HT-29 (cell line): ENCODE data around the gene EYA4. TPM values are rescaled to one million over a fixed set of nuclear protein-coding genes. Genes with fewer than 3 reads are reported as not detected.
"Not testable (repeated sequence)": the region's sequence is repeated elsewhere in the genome, so short reads cannot be mapped to it uniquely, and the experiment has no call there.

Source experiments
- DNase-seq: peaks from one replicate; pipeline ENCODE4 v3.0.0-alpha.2; 2015; ENCODE audit warnings: low spot score
- total RNA-seq: library from RNA; depleted of rRNA; stranded (reverse); fragments of >200 nt; shearing (Covaris generic); gene quantifications from 2 replicates; pipeline ENCODE4 v1.2.3, GENCODE V29; 2014

EYA4 gene
- total RNA-seq, 1 experiment from 2014 or later: not detected

DNA sequence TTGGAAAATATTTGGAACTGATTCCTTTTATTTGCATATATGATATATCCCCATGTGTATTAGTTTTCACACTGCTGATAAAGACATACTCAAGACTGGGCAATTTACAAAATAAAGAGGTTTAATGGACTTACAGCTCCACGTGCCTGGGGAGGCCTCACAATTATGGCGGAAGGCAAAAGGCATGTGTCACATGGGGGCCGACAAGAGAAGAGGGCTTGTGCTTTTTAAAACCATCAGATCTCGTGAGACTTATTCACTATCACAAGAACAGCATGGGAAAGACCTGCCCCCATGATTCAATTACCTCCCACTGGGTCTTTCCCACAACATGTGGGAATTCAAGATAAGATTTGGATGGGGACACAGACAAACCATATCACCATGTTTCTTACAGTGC lies 156.4 kb downstream of the EYA4 start:
- DNase-seq: not testable (repeated sequence)

DNA sequence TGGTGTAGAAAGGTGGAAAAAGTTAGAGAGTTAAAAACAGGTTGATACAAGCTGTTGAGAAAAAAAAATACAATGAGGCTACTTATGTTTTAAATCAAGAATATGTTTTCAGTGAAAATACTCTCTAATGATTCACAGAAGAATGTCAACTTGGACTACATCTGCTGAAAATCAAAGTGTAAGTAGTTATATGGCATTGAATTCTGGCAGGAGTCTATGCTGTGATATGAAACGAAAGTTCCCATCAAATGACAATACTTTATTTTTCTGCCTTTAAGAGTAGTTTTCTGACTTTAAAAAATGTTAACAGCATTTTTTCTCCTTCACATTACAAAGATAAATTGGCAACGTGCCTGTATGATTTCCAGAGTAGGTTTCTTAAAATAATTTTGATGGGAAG lies 158.3 kb downstream of the EYA4 start:
- no peak for DNase-seq

DNA sequence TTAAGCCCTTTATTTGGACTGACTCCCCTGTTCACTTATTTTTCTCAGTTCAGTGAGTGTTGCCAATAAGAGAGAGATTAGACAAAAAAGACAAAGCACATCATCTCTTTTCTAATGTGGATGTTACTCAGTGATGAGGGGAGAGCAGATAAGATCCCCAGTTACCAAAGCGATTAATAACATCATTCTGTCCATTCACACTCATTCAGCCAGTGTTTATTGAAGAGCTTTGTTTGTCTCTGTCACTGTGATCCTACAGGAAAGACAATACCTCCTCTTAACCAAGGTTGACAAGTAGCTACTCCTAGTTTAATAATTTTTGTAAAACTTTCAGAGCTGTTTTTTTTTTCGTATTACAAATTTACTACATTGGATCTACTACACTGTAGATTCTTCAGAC lies 163.0 kb downstream of the EYA4 start:
- no peak for DNase-seq

DNA sequence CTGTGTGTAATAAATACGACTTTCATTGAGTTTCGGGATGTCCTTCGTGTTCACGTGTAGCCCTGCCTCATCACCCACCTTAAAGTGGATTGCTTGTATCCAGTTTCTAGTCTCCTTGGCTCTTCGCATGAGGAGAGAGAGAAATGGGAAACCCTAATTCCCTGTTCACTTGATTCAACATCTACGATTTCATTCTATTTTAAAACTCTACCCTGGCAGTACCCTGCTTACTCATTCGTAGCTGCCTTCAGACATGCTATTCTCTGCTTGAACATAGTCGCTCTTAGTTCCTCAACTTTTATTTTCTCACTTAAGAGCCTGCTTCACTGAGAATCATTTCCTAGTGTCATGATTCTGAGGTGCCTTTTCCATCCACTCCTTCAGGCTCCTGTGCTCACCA lies 163.6 kb downstream of the EYA4 start:
- DNase-seq: no peak

DNA sequence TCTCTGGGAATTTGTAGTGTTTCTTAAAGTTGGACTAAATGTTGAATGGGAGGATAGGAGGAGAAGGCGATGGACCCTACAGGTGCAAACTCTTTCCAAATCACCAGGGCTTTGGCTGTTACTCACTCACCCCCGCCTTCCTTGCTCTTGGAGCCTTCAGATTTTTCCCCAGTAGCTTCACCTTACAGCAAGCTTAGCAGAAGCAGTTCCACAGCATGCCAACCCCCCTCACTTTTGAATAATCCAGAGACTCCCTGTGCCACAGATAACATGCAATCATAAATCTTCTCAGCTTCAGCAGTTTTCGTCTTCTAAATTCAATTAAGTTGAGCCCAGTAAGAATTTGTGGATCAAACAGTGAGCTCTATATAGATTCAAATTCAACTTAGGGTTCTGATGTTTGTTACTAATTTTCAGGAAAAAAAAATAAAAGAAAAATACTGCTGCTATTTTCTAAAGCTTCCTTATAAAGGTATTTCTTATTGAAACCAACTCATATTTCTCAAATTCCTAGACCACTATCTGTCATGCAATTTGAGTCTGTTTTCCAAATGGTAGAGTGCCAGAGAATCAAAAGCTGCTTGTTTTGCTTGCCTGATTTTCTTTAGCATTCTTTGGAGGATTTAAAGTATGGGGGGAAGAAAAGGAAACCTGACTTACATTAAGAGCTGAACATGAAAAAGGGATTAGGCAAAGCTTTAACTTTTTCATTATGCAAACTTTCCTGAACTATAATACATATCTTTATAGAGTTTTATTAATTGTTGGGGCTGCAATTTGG lies 166.4 kb downstream of the EYA4 start:
- no peak for DNase-seq

DNA sequence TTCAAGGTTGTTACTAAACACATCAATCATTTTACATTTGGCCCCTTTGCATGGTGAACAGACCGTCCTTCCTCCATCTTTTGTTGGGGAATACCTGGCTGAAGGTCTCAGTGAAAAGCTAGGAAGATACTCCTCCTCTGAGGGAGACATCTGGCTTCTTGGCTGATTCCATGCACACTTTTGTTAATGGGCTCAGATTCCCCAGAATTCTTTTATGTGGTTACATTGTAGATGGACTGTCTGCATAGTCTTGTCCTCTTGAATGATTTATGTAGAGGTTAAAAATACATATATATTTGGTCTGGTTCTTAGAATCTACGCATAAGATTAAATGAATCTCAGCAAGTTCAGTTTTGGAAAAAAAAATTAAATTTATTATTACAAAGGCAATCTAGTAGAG lies 167.0 kb downstream of the EYA4 start:
- DNase-seq: no peak

DNA sequence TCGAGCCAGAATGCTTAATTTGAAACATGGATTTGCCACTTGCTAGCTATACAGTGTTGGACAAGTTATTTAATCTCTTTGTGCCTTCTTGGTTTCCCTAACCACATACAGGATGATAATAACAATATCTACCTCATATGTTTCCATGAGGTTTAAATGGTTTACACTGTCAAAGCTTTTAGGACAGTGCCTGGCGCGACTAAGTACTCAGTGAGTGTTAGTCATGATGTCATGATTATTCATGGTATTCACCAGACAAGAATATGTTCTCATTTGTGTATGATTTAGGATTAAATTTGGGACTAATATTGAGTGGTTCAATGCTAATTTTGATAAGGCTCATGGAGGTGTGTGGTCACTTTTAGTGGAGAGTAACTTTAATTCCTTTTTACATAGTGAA lies 167.4 kb downstream of the EYA4 start:
- DNase-seq: no peak

DNA sequence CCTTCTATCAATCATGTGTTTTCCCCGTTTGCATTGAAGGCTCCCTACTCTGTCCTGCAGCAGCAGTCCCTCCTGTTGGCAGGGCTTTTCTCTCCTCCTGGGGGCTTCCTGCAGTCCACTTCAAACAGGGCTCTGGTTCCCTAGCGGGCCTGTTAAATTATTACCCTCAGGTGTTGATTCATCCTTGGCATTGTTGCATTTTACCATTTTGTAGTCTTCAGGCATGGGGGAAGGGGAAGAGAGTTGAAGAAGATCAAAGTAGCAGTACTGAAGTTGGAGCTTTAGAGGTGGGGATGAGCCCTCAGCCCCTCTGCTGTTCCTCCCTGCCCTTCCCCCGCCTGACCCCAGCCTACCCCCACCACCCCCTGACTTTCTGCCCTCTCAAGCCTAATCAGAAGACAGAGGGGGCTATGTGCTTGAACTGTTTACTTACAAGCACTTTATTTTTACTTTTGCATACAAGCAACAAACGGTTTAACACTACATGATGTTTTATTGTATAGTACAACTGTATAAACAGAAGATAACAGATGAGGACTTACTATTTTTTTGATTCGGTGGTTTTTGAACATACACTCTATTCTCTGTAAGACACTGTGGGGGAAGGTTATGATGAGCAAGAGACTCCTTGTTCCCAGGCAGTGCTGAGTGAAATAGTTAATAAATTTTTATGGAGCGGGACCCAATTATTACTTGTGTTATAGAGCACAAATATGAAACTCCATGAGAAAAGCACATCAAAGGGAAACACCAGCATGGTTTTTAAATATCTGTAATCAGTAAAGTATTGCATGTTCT lies 169.7 kb downstream of the EYA4 start:
- DNase-seq: no peak

DNA sequence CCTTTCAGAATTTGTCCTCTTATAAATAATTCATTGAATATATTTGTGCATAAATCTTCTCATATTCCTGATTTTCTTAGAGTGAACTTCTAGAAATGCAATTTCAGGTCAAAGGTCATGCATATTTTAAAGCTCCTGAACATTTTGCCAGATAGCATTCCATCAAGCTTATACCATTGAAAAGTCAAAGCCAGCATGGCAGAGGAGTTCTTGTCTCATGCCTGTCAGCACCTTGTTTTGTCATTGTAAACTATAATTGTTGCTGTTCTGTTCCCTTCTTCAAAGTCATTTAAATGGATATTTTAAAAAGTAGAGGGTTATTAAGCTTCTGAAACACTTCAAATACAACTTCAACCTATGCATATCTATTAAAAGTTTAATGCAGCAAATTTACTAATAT lies 170.6 kb downstream of the EYA4 start:
- DNase-seq: no peak

DNA sequence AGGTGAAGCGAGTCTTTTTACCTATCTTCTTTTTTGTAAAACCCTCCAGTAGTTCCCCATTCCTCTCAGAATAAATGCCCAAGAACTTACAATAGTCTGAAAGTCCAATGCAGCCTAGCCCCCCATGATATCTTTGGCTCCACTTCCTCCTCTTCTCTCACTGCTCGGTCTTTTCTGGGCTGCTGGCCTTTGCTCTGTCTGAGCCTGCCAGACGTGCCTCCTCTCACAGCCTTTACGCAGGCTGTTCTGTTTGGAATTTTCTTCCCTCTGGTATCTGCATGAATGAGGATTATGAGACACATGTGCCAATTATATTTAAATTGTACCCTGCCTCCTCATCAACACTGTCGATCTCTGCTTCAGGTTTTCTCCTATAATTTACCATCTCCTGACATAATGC lies 174.1 kb downstream of the EYA4 start:
- no peak for DNase-seq

DNA sequence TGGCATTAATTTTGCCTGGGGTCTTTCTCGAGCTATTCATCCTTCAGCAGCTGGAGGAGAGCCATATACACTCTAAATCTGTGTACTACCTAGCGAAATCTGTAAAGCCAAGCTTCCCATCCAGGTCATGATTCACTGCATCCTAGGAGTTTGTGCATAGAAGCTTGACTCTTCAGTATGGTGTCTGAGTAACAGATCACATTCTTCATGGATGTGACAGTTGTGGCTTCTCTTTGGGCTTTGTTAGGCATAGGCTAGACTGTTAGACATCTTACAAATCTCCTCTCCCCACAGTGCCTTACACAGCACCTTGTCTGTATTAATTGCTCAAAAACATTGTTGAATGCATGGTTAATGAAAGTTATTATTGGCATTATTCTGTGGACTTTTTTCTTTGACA lies 177.0 kb downstream of the EYA4 start:
- DNase-seq: no peak

DNA sequence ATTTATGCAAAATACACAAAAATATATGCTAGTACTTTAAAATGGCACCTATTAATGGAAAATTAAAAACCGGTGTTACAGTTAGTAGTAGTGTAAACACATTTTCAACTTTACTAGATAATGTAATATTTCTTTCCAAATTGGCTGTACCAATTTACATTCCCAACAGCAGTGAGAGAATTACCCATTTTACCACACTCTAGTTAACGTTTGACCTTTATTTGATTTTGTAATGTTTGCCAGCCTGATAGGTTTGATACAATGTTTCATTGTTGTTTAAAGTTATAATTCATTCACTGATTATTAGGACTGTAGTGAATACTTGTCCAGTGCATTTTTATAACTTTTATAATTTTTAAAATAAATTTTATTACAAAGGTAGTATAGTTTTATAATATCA lies 182.1 kb downstream of the EYA4 start:
- no peak for DNase-seq

DNA sequence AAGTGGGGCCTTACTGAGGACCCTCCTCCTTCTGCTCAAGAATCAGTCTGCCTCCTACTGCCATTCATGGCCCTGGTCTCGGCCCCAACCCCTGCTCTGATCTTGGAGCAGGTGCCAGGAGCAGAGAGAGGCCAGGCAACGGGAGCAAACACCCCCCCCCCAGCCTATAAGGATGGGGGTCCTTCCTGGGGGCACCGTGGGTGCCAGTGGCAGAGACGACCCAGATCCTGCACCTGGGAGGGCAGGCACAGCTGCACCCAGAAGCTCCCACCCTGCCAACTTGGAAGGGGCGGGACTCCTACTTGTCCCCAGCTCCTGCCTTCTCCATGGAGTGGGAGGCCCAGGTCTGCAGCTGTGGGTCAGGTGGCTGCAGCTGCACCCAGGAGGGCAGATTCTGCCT lies 183.2 kb downstream of the EYA4 start:
- DNase-seq: no peak

DNA sequence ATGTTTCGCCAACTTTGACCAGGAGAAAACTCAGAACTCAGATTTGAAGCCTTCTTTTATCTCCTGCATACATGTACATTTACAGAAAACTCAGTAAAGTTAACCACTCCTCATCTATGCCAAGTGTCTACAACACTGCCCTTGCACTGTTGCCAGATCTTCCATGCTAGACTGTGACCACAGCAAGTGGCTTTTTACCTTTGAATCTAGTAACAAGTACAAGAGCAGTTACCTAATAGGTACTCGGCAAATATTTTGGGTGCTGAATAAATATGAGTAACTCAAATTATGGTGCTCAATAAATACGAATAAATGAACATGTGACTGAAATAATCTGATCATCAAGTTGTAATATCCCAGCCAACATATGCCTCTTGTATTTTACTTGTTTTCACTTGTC lies 184.9 kb downstream of the EYA4 start:
- no peak for DNase-seq

DNA sequence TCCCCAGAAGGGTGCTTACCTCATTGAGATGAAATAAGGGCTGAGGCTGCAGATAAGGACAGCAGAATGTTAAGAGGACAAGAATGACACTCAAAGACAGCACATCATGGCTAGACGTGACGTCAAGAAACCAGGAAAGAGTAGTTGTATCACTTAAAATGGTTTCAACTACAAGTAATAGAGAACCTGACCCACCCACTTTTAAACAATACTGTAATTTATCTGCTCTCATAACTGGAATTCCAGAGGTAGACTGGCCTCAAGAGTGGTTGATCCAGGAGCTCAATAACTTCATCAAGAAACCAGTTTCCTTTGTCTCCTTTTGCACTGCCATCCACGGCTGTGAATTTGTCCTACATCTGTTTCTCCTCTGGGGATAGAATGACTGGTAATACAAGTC lies 187.1 kb downstream of the EYA4 start:
- peak; percentile 16 for DNase-seq

DNA sequence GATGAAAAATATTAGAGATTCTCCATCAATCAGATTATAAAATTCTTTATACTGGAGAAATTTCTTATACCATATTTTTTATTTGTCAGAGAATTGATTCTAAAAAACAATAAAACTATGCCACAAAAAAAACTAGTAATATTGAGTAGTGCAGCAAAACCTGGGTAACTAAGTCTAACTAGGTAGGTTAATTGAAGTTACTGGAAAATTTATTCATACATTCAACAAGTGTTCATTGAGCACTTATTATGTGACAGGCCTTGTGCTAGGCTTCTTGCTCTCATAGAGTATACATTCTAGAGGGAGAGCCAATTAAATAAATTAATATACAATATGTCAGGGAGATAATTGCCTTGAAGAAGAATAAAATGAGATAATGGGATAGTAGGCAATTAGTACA lies 189.4 kb downstream of the EYA4 start:
- DNase-seq: no peak

DNA sequence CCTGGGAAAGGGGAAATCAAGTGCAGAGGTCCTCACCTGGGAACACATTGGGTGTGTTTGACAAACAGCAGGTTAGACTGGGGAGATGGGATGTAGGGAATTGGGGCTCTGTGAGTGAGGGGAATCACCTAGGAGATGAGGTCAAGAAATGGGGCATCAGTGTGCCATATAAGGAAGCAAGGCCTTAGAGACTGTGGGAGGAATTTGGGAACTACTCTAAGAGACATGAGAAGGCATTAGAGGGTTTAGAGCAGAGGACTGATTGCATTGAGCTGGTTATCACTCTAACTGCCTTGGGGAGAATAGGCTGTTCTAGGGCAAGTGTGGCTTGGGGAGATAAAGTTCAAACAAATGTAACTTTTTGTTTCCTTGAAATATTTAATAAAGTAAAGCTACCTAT lies 189.9 kb downstream of the EYA4 start:
- no peak for DNase-seq

DNA sequence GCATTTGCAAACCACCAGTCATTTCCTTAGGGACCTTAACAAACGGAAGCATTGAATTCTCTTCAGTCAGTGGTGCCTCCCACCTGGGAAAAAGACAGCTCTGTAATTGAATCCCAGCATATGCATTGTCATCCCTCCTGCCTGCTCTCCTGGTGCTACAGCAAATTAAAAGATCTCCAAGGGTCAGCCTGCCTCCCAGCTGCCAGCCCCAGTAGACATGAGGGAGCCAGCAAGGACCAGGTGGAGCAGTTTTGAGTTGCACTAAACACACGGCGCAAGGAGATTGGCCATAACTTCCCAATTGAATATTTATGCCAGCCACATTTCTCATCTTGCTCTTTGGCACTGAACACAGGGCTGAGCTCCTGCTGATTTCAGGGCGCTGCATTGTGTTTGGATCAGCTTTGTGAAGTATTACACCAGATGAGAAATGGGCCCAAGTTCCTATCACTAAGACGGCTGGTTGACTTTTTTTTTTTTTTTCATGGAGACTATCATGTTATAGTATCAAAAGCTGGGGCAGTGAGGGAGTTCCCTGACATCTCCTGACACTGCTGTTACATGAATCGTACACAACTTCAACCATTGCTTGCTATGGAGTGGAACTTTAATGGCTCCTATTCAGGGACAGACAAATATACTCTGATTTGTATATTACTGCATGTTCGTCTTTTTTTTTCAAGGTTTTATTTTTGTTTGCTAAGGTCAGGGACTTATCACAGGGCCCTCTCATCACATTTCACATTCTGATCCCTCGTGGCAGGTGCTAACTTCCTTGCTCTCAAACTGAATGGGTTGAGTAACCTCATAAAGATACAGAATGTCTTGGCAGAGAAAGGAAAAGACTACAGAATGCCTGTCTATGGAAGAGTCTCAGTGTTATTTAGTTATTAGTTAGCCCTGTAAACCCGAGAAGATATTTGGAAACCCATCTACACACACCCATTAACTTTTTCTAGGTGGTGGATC lies 191.1 kb downstream of the EYA4 start:
- no peak for DNase-seq

DNA sequence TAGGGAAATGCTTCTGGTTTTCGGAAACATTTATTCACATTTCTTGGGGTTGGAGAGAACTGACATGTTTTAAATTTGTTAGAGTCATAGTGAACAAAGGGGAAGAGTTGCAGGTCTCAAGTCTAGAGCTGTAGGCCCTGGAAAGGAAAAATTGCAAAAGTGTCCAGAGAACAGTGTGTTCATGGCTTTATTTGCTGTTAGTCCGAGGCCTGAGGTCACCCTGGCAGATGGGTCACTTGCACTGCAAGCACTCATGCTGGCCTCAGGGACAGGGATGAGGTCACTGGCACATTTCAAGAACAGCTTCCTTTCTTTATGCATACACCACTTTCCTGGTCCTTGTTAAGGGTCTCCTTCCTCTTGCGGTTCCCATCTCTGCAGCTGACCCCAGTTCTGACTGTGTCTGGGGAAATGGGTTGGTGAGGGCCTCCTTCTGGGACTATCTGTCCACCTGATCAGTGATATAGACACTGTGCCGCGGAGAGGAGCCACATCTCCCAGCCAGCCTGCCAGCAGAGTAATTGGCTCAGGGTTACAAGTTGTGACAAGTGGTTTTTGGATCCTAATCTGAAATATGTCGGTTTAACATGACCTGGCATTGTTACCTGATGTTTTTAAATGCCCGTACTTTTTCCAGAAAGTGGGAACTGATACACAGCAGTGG lies 194.0 kb downstream of the EYA4 start:
- DNase-seq: no peak

DNA sequence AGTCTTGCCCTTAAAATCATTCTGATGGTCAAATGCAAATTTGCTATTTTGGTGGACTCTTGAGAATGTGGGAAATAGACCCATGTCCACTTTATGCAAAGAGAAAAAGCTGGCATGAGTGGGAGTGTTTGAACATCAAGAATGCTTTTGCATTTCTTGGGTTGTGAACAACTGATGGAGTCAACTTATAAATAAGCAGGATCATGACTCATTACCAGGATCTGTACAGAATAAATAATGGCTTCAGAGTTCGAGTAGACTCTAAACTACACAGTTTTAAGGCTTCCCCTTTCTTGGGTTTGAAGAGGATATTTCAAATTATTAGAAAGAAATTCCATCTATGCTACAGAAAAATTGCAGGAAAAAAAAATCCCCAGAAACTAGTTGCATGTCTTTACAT lies 195.5 kb downstream of the EYA4 start:
- no peak for DNase-seq

DNA sequence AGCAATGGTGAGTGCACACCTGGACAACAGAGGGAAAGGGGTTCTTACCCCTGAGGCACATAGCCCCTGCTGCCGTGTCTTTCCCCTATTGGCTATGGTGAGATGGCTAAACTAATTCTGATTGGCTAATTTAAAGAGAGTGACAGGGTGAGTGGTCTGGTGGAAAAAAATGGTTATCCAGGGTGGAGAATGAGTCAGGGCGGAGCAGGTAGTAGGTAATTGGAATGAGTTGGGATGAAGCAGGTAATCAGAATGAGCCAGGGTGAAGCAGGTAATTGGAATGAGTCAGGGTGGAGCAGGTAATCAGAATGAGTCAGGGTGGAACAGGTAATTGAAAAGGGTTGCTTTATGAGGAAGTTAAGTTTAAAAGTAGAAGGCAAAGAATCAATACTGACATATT lies 200.3 kb downstream of the EYA4 start:
- peak; percentile 35 for DNase-seq

DNA sequence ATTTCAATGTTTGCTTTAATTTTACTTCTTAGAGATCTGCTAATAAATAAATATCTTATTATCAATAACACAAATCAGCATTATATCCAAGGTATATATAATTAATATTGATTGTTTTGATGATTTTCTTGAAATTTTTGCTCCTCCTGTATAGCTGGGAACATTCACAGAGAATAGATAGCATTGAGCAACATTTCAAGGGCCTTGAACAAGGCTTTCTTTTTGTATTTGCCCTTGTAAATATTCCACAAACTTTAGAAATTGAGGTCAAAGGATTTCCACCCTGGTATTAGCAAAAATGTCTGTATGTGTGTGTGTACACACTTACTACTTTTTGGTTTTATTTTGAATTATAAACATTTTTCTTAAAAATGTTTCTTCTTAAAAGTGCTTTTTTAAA lies 205.6 kb downstream of the EYA4 start:
- no peak for DNase-seq
